NCI-H1105 treated with DMSO at 0.1 percent for 48 hours (cell line): Measurements from ENCODE around the gene RAB11FIP4.

Source experiments
- DNase-seq: peaks from one replicate; lab custom pipeline; 2025; lab: John Stamatoyannopoulos, UW

Gene RAB11FIP4

DNA sequence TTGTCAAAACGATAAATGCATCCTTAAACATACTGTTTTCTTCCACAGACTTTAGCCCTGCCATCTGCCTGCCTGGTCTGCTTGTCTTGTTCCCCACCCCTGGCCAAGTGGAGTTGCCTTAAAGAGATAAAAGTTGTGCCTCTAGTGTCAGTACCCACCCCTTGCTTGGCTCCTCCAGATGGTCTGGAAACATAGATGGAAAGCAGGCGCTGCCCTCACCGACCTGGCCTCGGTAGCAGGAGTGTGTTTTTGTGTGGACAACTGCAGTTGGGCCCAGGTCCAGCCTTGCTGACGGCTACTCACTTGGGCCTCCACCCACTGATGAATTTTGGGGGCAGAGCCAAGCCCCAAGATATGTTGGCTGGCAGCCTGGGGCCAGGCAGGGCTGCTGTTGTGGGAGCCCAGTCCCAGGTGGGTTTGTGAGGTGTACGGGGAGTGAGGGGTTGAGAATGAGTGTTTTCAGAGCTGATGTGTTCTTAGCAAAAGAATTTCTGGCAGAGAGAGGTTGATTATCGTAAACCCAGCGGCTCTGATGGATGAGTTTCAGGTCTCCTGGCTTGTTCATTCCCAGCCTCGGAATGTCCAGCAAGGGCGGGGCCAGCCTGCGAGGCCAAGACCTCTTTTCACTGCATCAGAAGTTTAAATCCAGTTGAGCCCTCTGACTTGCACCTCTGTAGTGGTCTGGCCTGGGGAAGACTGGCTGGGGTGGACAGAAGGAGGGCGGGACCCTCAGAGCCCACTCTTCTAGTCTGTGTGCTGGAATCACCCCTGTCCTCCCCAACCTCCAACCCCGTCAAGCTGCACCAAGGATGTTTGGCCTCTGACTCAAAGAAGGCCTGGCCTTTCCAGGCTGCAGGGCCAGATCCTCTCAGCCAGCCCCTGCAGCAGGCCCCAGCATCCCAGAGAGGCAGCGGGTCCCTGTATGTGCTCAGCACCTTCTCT, 179.7 kb downstream of the RAB11FIP4 start:
- no peak for DNase-seq

DNA sequence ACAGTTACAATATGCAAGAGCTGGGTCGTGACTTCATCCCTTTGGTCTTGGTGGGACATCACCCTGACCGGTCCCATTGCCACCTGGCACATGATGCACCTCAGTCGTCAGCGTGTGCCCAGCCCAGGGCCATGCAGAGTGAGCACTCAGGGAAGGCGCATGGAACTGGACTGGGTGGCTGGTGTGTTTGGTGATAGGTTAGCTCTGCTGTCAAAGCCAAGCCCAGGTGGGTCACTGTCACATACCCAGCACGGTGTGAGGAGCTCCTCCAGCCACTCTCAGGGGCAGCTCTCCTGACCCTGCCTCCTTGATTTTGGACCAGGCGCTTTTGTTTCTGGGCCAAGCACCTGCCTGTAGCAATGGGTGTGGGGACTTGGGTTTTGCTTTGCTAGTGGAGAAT, 180.9 kb downstream of the RAB11FIP4 start:
- no peak for DNase-seq

DNA sequence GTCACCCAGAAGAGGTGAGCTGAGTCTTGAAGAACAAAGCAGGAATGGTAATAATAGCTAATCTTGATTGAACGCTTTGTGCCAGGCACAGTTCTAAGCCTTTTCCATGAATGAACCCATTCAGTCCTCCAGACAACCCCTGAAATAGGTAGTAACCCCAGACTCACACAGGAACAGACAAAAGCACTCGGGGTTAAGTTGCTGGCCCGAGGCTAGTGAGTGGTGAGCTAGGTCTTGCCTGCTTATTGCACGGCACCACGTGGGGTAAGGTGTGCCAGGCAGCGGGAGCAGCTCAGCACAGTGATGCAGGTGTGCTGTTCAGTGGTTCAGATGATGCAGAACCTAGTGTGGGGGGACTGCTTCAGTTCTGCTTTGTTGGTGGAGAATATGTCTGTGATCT, 181.6 kb downstream of the RAB11FIP4 start:
- DNase-seq: no peak

DNA sequence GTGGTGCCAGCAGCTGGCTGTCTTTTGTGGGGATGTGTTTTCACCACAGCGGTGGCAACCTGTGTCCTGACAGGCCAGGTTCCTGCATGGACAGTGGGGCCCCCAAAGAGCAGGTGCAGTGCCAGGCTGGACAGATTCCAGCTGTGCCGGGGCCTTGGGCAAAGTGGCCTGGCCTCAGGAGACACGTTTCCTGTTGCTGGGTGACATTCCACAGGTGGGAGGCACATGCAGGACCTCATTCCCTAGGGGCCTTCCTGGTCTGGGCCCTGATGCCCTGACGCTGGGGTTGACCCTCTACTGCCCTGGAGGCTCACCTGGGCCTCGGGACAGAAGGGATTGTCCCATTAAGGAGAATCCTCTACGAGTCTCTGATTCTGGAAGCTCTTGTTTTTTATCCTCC, 182.4 kb downstream of the RAB11FIP4 start:
- no peak for DNase-seq

DNA sequence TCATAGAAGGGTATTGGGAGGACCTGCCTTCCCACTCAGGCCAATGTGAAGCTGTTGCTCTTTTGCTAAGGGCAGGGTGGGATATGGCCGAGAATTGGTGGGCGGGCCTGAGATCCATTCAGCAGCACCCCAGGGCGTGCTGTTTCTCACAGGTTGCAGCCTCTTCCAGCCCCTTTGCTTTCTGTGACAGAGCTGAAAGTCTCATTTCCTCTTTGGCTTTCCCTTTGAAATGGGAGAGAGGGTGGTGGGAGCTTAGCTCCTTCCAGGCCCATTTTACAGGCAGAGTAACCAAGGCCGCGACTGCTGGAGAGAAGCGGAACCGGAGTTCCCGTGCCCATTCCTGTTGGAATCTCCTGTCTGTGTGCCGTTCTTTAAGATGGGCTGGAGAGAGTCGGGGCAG, 183.0 kb downstream of the RAB11FIP4 start:
- DNase-seq: no peak

DNA sequence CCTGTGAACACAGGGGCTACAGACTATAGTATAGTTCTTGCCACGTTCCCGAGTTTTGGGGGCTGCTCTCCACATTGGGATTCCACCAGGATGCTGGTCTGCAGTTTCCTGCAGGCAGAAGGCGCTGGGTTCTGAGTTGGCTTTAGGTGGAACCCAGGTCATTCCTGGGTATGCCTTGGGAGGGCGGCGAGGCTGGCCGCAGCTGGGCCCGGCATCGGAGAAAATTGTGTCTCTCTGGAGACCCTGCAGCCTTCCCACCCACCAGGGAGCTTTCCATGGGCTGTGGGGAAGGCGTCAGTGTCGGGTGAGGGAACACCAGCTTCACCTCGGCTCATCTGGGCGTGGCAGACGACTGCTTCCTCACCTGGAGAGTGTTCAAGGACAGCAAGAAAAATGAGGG, 183.6 kb downstream of the RAB11FIP4 start:
- DNase-seq: no peak

DNA sequence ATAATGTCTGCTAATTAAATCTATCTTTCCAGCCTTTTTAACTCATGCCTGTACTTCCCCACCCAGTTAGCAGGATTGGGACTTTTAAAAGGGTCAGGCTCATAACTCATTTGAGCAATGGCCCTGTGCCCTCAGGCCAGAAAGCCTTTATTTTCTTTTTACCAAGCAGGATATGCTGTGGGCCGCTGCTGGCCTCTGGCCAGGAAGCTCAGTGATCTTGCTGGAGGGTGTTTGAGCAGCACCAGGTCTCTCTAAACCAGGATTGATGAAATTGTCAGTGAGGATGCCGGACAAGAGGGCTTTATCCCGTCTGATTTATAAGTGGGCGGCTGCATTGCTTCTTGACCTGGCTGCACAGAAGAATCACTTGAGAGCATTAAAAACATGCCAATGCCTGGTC, 187.8 kb downstream of the RAB11FIP4 start:
- peak; percentile 6 for DNase-seq

DNA sequence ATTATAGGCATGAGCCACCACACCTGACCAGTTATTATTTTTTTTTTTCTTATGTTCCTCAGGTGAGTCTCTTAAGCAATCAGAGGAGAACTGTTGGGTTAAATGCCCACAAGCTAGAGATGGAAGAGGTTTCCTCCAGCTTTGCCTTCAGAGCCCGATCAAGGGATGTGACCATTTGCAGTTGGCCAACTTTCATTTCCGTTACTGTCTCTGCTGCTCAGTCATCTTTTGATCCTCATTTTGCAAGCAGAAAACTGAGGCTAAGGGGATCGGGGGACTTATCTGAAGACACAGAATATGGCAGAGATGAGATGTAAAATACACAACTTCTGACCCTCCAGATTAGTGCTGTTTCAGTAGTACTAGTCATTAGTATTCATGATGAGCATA, 188.8 kb downstream of the RAB11FIP4 start:
- DNase-seq: no peak

DNA sequence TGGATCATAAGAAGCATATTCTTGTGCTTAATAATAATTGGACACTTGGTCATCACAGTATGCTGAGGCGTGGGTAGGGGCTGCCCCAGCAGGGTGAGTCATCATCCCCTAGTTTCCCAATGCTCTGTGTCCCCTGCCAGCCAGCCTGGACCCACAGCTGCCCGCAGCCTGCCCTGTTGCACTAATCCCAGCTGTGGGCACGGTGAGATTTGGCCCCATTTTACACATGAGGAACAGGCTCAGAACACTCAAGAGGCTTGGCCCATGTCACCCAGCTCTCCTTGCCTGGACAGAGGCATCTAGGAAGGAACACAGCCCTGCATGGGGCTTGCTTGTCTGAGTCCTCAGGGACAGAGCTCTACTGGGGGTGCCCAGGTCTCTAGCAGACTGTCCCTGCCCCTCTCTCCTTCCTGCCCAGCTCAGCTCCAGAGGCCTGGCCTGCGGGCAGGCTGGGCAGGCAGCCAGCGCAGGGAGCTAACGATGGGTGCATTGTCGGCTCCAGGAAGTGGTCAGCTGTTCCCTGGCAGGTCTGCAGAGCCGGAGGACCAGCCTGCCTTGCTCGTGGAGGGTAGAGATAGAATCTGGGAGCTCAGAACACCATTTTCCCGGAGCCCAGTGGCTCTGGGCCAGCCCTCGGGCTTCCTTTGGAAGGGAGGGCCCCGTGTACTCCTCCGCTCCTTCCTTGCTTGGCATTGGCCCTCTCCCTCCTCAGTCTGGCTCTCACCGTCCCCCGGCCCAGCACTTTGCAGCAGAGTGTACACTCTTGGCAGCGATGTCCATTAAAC, 189.4 kb downstream of the RAB11FIP4 start:
- DNase-seq: no peak

DNA sequence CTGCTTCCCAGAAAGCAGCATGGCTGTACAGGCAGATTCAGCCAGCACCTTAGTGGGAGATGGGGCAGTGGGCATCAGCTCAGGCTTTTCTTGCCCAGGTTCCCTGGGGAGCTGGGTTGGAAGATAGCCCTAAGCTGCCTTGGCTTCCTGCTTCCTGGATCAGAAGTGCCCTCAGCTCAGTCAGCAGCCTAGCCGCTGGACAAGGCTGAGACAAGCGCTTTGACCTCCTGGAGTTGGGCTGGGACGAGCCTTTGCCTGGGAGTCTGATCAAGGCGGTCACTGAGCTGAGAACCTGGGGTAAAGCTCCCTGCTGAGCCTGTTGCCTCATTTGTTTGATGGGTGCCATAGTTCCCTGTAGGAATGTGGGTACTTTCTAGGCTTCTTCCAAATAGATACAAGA, 190.0 kb downstream of the RAB11FIP4 start:
- DNase-seq: no peak

DNA sequence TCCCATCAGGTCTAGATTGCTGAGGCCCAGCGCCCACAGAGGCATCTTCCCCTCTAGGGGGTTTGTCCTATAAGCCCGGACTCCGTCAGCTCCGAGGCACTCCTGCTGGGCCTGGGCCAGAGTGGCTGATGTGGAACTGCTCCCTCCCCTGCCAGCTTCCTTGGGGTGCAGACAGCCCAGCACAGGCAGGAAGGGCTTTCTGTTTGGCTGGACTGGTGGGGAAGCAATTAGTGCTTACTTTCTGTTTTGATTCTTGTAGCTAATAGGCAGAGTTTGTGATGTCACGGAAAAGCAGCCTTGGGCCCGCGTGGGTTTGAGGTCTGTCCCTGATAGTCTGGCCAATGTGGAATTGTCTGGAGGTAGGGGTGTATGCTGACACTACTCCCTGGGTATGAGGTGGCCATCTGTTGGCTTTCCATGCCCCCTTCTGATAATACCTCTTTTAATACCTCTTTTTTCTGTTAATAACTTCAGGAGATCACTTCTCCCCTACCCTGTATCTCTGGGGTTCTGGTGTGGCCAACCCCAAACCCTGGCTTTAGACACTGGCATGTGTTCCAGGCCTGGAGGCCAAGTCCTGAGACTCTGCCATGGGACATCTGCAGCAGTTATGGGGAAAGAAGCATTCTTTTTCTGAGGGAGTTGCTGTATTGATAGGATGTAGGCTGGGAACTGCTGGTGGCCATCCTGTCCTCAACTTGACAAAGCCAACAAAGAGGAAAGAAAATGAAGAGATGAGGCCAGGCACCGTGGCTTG, 190.9 kb downstream of the RAB11FIP4 start:
- DNase-seq: no peak

DNA sequence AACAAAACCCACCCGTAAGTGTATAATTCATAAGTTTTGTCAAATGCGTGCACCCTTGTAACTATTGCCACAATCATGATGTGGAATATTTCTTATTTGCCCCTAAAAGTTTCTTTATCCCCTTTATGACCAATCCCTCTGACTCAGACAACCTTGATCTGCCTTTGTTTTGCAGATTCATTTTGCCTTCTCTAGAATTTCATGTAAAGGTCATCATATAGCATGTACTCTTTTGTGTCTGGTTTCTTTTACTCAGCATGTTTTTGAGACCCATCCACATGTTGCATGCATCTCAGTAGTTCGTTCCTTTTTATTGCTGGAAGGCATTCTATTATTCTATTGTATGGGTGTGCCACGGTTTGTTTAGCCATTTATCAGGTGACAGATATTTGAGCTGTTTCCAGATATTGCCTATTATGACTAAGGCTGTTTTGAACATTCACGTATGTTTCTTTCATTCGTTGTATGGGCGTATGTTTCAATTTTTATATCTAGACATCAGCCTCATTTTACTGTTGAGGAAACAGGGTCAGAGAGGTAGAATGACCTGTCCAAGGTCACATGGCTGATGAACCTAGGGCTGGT, 192.4 kb downstream of the RAB11FIP4 start:
- no peak for DNase-seq

DNA sequence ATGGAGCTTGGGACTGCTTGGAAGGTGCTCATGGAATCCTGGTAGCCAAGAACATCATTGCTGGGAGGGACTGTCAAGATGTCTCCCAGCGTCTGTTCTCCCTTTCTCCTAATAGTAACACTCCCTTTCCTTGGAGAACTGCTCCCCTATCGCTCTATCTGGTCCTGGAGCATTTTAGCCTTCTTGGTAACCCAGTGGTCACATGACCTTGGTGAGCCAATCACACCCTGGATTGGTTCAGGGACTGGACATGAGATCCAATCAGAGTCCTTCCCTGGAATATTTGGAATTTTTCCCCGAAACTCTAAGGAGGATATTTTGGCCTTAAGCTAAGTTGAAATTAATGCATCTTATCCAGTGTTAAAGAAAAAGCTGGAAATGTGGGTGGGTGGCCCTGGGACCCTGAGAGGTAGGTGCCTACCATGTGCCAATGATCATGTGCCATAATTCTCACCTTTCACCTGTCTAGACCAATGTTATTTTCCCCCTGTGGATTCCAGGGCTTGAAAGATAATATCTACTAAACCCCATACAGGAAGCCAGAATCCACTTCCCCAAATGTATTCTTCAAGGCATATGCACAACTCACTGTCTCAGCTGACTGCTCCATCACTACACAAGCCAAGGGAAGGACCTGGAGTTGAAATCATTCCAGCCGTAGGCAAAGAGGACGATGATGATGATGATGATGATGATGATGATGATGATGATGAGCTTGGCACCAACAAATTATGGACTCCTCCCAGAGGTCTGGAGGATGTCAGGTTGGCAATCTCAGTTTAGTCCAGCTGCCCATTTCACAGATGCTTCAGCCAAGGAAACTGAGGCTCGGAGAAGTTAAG, 193.2 kb downstream of the RAB11FIP4 start:
- no peak for DNase-seq

DNA sequence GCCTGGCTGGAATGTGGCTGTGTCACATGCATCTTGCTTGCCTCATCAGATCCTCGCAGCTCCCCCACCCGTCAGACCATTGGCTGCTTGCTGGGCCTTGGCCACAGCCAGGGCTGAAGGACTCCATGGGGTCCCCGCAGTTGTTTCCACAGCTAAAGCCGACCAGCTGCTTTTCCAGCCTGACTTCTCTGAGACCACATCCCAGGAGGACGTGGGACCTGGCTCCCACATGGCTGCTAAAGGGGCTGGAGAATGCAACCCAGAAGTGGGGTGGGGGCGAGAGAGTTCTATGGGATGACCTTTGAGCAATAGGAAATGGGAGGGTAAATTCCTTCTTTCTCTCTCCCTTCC, 193.8 kb downstream of the RAB11FIP4 start:
- no peak for DNase-seq

DNA sequence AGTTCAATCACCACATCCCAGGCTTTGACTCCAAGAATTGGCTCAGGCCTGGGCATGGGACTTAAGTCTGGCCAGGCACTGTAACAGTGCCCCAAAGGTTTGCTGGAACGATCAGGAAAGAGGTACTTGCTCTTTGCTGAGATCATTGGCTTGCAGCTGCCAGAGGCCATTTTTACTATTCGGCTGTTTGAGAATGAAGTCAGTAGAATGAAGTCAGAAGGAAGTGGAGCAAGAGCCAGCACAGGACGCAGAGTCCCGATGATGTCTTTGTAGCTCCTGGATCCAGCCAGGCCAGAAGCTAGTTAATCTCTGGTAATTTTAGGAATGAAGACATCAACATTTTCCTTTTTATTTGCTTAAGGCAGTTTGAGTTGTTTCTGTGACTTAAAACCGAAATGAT, 195.5 kb downstream of the RAB11FIP4 start:
- no peak for DNase-seq

DNA sequence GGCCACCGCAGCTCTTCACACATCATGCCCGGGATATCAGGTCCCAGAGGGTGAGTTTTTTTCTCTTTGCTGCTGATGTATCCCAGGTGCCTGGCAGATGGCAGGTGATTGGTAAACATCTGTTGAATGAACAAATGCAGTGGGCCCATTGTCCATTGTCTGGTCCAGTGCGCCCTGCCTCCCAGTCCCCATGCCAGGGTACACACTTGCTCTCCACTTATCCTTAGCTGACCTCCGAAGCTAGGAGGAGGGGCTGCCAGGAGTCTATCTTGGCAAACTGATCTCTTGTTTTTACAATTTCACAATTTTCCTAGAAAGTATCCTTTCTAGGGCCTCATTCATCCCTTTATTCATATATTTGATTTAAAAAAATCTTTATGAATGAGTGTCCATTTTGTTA, 196.0 kb downstream of the RAB11FIP4 start:
- no peak for DNase-seq
